HepG2 (cell line): ENCODE data around the gene CEP164.

Experiments
- CTCF ChIP-seq: sonication (generic); formaldehyde crosslinking; IDR thresholded peaks from 2 replicates; pipeline ENCODE4 v1.5.0; 2020; ENCODE audit warnings: mild to moderate bottlenecking, missing genetic modification reagents, moderate library complexity
- SMAD1 ChIP-seq: sonication (generic); formaldehyde crosslinking; IDR thresholded peaks from 2 replicates; pipeline ENCODE4 v1.4.0; 2020; ENCODE audit warnings: missing genetic modification reagents, low read depth, mild to moderate bottlenecking, borderline replicate concordance

- TF ChIP-seq SMAD1 (no peak), CTCF (CRISPR knock-in tag) (no peak)
Measured at GRCh38 chr11:117440258-117440657, 112.6 kb downstream of the CEP164 start.
